NCI-H345 (cell line): ENCODE measurements around the gene SPTA1.

Source experiments
- DNase-seq: peaks from one replicate; lab custom pipeline; 2025; lab: John Stamatoyannopoulos, UW

SPTA1 gene

GRCh38 chr1:158685085-158685484 is 1.4 kb downstream of the SPTA1 start:
- no peak for DNase-seq

DNA sequence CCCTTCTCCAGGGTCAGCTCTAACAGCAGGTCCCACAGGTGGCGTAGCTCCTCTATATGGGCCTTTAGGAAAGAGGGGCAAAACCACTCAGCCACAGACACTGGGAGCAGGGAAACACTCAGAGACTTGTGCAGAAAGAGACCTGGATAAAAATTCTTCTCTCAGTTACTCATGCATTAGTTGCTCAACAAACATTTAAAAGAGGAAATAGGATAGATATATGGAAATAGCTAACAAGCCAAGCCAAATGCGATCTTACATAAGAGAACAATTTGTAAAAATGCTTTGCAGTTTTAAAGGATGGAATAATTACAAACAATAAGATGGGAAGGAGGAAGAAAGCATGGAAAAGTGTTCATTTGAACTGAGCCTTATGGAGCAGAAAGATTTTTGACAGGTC is 4.9 kb downstream of the SPTA1 start:
- no peak for DNase-seq

DNA sequence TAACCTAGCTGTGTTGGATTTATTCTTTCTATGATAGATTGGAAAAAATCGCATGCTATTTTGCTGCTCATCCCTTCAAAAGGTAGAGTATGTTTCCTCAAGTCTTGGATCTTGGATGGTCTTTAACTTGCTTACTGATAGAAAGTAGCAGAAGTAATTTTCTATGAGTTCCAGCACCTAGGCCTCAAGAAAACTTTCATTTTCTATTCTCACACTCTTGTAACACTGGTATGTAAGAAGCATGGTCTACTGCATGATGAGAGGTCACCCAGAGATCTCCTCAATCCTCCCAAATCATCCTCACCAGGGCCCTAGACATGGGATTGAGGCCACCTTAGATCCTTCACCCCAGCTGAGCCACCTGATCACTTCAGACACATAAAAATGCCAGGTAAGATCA is 7.2 kb downstream of the SPTA1 start:
- DNase-seq: no peak

GRCh38 chr1:158675563-158676323 is 10.8 kb downstream of the SPTA1 start:
- no peak for DNase-seq

DNA sequence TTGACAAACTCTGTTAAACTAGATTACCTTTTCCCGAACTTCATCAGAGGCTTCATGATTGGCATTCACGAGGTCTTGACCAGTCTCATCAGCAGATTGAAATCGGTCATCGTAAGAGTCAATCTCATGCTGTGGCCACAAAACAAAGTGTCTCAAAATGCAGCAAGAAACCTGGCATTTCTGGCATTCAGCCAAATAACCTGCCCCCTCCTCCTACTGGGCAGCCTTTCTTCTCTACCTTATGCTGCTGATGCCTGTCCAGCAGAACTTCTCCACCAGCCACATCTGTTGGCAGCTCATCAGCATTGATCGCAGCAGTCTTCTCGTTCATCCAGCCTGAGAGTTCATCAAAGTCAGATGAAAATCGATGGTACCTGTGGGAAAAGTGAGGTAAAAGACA is 12.2 kb downstream of the SPTA1 start:
- no peak for DNase-seq

DNA sequence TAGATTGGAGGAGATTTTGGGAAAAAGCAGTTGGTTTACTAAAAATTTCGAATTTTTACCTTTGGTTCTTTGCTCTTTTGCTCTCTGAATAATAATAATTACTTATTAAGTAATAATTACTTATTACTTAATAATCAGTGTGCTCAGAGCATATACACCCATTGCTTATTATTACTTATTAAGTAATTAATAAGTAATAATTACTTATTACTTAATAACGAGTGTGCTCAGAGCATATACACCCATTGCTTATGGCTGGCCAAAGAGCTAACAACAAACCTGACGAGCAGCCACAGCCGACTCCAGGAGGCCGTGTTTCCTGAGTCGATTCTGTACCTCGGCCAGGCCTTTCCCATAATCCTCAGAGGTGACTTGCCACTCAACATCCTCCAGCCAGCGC is 20.5 kb downstream of the SPTA1 start:
- DNase-seq: no peak

DNA sequence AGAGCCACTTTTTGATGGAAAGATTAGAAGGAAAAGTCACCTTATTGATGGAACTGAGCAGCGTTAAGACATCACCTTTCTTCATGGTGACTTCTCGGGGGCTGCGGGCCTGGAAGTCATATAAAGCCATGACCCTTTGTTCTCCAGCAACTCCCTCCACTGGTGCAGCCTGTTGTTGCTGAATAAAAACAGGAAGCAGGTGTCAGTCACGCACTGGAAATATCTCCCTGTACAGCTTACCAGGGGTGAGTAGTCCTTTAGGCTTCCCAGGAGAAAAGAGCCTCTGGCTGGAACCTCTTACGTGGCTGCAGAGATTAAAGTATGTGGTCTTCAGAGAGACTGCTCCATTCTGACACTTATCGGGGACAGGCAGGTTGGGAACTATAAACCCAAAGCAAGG is 31.9 kb downstream of the SPTA1 start:
- DNase-seq: no peak

DNA sequence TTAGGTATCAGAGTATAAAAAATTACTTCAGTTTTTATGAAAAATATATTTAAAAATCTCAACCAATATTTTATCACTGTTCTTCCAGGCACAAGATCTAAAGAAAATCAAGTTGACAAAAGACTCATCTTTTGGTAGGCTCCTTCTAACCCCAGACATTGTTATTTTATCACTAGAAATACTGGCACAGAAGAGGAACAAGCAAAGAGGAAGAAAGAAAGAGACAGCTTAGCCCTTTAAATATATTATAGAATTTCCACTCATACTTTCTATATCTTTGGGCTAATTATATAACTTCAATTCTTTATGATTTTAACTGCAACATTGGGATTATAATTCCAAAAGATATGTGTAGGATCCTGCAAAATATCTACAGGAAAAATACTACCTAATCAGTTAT is 32.4 kb downstream of the SPTA1 start:
- DNase-seq: no peak

DNA sequence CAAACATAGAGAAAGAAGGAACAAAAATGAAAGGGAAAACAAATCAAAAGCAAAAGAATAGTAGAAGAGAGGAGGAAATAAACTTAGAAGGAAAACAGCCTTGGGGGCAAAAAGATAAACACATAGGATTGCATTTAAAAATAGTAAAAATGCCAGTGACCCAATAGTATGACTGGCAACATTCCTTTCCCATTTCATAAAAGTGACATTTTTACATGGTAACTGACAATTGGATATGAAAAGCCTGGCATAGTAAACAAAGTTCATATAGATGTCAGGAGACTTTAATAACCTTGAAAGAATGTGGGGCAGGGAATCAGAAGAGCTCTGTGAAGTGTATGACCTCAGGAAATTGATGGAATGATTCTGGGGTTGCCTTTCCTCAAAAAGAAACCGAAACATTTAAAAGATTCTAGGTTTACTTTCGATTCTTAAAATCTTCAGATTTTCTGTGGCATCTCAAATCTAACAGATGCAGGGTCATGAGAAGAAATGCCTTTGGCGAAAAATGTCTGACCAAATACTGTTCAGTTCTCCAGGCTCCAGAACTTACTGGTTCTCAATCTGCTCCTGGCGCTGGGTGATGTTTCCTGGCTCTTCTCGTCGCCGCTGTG is 33.7 kb downstream of the SPTA1 start:
- no peak for DNase-seq

DNA sequence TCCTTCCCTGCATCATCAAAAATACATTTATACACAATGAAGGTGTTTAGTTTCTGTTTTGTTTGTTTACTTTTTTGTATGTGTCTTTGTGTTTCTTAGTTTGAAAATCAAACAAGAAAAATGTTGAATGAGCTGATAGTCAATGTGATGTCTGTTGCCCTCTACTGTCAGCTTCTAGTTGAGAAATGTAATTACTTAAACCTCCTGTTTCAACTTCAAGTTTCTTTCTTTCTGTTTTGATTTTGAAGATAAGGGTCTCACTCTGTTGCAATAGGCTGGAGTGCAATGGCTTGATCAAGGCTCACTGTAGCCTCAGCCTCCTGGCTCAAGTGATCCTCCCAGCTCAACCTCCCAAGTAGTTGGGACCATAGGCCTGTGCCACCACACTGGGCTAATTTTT is 37.5 kb downstream of the SPTA1 start:
- DNase-seq: no peak

DNA sequence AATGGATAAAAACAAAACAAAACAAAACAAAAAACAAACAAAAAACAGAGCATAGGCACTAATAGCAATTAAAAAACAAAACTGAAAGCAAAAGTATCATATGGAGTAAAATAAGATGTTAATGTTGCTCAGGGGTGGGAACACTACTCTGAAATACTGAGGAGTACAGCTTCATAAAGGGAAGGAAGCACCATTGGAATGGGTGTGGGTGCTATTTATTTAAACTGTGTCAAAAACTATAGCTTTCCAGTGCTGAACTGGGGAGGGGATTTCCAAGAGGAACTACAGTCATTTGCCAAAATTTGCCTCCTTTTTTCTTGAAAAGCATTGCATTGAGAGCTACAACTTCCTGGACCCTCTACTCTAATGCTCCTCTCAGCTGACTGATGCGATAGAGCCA is 40.0 kb downstream of the SPTA1 start:
- no peak for DNase-seq

DNA sequence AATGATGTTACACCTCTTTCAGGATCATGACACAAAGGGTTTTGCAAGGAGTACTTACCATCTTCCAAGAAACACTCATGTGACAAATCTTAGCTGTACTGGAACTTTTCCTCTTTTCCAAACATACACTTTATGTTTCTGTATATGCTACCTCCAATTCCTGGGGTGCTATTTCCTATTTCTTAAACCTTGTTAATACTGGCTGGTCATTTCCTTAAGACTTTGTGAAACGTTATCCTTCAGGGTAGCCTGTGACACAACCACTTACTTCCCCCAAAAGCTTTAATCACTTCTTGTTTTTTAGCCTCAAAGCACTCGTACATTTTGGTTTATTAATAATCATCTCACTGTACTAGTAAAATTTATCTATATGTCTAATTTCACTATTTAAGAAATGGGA is 42.1 kb downstream of the SPTA1 start:
- DNase-seq: no peak

GRCh38 chr1:158638904-158639303 is 47.6 kb downstream of the SPTA1 start:
- no peak for DNase-seq

GRCh38 chr1:158638146-158638545 is 48.4 kb downstream of the SPTA1 start:
- no peak for DNase-seq

- no peak for DNase-seq
These were observed 72.8 kb downstream of the SPTA1 start for GRCh38 chr1:158613764-158614163.

GRCh38 chr1:158611916-158612315 is 74.6 kb downstream of the SPTA1 start:
- DNase-seq: no peak

GRCh38 chr1:158607296-158607695 is 79.2 kb downstream of the SPTA1 start:
- no peak for DNase-seq

GRCh38 chr1:158604968-158605367 is 81.5 kb downstream of the SPTA1 start, which contains the start of gene OR10Z1:
TSS of gene OR10Z1 (plus strand) at chr1:158605268. CDS start at chr1:158606439, 1,171 bp downstream.
- no peak for DNase-seq

DNA sequence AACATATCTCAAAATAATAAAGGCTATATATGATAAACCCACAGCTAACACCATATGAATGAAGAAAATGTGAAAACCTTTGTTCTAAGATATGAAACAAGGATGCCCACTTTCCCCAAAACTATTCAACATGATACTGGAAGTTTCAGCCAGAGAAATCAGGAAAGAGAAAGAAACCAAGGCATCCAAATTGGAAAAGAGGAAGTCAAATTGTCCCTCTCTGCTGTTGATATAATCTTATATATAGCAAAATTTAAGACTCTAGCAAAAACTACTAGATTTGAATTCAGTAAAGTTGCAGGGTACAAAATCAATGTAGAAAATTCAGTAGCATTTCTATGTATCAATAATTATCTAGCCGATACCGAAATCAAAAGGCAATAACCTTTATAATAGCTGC is 85.8 kb downstream of the SPTA1 start:
- no peak for DNase-seq

DNA sequence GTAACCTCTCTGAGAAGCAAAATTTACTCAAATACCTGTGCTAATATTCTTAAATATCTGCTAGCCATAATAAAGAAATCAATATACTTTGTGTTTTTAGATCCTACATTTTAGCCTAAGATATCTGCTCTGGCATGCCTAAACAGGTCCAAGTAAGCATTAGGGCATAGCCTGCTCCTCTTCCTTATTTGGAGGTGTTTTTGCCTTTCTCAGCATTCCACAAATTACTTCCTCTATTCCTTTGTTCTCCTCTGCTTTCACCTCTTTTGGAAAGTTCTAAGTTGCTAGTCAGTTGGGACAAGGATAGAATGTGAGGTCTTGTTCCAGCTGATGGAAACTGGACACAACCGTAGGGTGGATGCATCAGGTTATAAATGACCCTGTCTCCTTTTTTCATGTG is 99.6 kb downstream of the SPTA1 start:
- DNase-seq: no peak

GRCh38 chr1:158583962-158584361 is 102.6 kb downstream of the SPTA1 start:
- DNase-seq: no peak

- DNase-seq: no peak
These were observed 106.8 kb downstream of the SPTA1 start, which contains the start of gene OR10X1 for GRCh38 chr1:158579733-158580132. TSS of gene OR10X1 (minus strand) at chr1:158579899. CDS start at chr1:158579899, 0 bp downstream.

GRCh38 chr1:158577561-158577960 is 109.0 kb downstream of the SPTA1 start:
- DNase-seq: no peak

- no peak for DNase-seq
These were observed 114.3 kb downstream of the SPTA1 start for GRCh38 chr1:158572226-158572625.
